ENCODE data around the gene PPFIA3.

The PPFIA3 gene

GRCh38 chr19:49161987-49162386 is 42.6 kb downstream of the PPFIA3 start:
- POLR2A ChIA-PET = interaction anchor here (1.1 kb wide), 2 partner anchors 14 to 15 kb away, joined by 3 to 4 read pairs; no protein-coding TSS in a partner anchor
- CTCF ChIA-PET = interaction anchor here (1.4 to 4.6 kb wide), 2 partner anchors 16 to 37 kb away, joined by 3 to 29 read pairs; no protein-coding TSS in a partner anchor
- TF ChIP-seq, protein P1, sequence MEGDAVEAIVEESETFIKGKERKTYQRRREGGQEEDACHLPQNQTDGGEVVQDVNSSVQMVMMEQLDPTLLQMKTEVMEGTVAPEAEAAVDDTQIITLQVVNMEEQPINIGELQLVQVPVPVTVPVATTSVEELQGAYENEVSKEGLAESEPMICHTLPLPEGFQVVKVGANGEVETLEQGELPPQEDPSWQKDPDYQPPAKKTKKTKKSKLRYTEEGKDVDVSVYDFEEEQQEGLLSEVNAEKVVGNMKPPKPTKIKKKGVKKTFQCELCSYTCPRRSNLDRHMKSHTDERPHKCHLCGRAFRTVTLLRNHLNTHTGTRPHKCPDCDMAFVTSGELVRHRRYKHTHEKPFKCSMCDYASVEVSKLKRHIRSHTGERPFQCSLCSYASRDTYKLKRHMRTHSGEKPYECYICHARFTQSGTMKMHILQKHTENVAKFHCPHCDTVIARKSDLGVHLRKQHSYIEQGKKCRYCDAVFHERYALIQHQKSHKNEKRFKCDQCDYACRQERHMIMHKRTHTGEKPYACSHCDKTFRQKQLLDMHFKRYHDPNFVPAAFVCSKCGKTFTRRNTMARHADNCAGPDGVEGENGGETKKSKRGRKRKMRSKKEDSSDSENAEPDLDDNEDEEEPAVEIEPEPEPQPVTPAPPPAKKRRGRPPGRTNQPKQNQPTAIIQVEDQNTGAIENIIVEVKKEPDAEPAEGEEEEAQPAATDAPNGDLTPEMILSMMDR (IDR thresholded peaks at IDR 0.05; ENCODE audit: insufficient read depth, low read length, missing control alignments) = no peak
- DNase-seq (ENCODE audit: low read depth, low spot score) = no peak
- no peak overlapping the region for H3K4me3 ChIP-seq (ENCODE audit: low read depth, low read length)

DNA sequence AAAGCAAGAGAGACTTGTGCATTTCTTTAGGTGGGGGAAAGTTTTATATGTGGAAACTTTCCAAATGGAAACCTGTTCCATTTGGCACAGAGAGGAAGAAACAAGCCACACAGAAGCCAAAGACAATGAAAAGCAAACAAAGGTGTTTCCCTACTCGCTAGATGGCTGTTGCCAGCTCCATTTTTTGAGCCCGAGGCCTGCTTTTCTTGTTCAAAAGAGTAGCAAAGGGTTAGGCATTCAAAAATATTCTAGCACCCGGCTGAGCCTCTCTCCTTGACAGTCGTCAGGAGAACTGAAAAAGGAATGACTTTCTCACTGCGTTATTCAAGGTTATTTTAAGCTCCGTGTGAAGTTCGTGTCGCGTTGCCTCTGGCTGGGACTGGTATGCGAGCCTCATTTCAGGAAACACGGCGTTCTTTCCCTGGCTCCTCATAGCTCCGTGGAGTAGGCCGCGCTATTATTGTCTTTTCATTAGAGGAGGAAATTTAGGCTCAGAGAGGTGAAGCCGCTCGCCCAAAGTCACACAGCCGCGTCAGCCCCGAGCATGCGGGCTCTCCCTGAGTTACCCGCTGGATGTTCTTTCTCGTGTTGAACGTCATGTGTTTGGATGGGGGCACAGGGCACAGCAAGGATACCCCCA is 45.9 kb downstream of the PPFIA3 start:
- no peak for DNase-seq (ENCODE audit: low read depth, low spot score)
- TF ChIP-seq, protein P1 (IDR thresholded peaks at IDR 0.05; ENCODE audit: insufficient read depth, low read length, missing control alignments) = no peak
- H3K4me3 ChIP-seq (ENCODE audit: low read depth, low read length) = no peak overlapping the region
- POLR2A ChIA-PET = no interaction called here
- CTCF ChIA-PET = interaction anchor here (0.7 to 4.6 kb wide), 4 partner anchors 11 to 68 kb away, joined by 3 to 29 read pairs (median 4); no protein-coding TSS in a partner anchor

DNA sequence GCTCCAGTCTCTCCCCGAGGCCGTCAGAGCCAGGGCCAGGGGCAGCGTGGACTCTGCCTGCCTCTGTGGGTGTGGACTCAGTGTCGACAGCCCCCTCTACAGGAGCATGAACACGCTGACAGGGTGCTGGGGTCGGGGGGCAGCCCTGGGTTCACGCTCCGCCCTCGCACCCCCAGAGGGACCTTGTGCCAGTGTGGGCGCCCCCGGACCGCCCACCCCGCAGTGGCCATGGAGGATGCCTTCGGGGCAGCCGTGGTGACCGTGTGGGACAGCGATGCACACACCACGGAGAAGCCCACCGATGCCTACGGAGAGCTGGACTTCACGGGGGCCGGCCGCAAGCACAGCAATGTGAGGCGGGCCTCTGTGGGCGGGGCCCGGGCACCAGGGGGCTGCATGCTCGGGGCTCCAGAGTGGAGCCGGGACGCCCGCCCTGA is 46.5 kb downstream of the PPFIA3 start:
- CTCF ChIA-PET = interaction anchor here (1.1 to 4.6 kb wide), 3 partner anchors 12 to 68 kb away, joined by 3 to 29 read pairs (median 4); no protein-coding TSS in a partner anchor
- DNase-seq (ENCODE audit: low read depth, low spot score) = no peak
- POLR2A ChIA-PET = no interaction called here
- no peak overlapping the region for H3K4me3 ChIP-seq (ENCODE audit: low read depth, low read length)
- TF ChIP-seq, protein P1 (IDR thresholded peaks at IDR 0.05; ENCODE audit: insufficient read depth, low read length, missing control alignments) = no peak

- CTCF ChIA-PET = no interaction called here
- DNase-seq (ENCODE audit: low read depth, low spot score) = no peak
- POLR2A ChIA-PET = no interaction called here
- no peak overlapping the region for H3K4me3 ChIP-seq (ENCODE audit: low read depth, low read length)
- TF ChIP-seq, protein P1 (IDR thresholded peaks at IDR 0.05; ENCODE audit: insufficient read depth, low read length, missing control alignments) = no peak
Observed at GRCh38 chr19:49167857-49168409, 48.6 kb downstream of the PPFIA3 start.

DNA sequence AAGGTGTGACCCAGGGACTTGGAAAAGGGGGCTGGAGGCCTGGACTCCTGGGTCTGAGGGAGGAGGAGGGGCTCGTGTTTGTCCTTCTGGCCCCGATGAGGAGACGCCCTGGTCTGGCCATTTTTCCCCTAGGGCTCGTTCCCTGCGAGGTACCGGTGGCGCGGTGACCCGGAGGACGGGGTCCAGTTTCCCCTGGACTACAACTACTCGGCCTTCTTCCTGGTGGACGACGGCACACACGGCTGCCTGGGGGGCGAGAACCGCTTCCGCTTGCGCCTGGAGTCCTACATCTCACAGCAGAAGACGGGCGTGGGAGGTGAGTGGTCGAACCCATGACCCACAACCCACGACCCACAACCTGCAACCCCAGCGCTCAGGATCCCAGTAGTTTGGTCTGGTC is 49.1 kb downstream of the PPFIA3 start:
- DNase-seq (ENCODE audit: low read depth, low spot score) = no peak
- POLR2A ChIA-PET = no interaction called here

DNA sequence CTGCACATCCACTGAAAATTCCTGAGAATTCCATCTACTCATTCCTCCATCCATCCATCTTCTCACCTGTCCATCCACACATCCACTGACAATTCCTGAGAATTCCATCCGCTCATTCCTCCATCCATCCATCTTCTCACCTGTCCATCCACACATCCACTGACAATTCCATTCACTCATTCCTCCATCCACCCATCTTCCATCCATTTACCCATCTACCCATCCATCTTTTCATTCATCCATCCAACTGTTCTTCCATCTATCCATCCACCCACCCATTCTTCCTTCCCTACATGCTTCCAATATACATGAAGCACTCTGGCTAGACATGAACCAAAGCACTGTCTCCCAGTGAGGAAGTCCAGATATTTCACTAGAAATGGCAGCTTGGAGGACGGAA is 53.9 kb downstream of the PPFIA3 start:
- ChIA-PET CTCF (no interaction called here), POLR2A (no interaction called here)
- TF ChIP-seq, protein P1 (IDR thresholded peaks at IDR 0.05; ENCODE audit: insufficient read depth, low read length, missing control alignments) = no peak
- H3K4me3 ChIP-seq (ENCODE audit: low read depth, low read length) = no peak overlapping the region
- DNase-seq (ENCODE audit: low read depth, low spot score) = no peak

More for the DNA sequence above, 49.1 kb downstream of the PPFIA3 start:
- TF ChIP-seq, protein P1 (IDR thresholded peaks at IDR 0.05; ENCODE audit: insufficient read depth, low read length, missing control alignments) = no peak
- CTCF ChIA-PET = no interaction called here
- no peak overlapping the region for H3K4me3 ChIP-seq (ENCODE audit: low read depth, low read length)

Data from AG04449 (cell line).